HCT116 (cell line): ENCODE results near the gene MAIP1. TPM values are rescaled to one million over a fixed set of nuclear protein-coding genes. Genes with fewer than 3 reads are reported as not detected.

Source experiments
- ATAC-seq: fragments of 200-7000 bp; cut with Tn5 transposase; 2 replicates; pipeline ENCODE4 v1.9.1; 2020; ENCODE audit warnings: mild to moderate bottlenecking, moderate library complexity
- BruUV-seq: library from RNA; stranded (reverse); fragments of 400-500 nt; replicated peaks from 2 replicates; lab custom pipeline; 2021; lab: Mats Ljungman, UMichigan
- CTCF ChIA-PET: fragments of 300-600 bp; sonication (Branson Sonifier 250); formaldehyde crosslinking; loops from one replicate; lab custom pipeline; 2021; ENCODE audit warnings: antibody characterized with exemption; lab: Charles Lee
- POLR2A ChIA-PET: fragments of 300-600, 350-600 bp; sonication (Branson Sonifier 250); formaldehyde crosslinking; loops from one replicate; lab custom pipeline; 2021; ENCODE audit warnings: antibody characterized with exemption; lab: Charles Lee
- RAD21 ChIA-PET, 2 experiments: fragments of 300-600 bp; sonication (Branson Sonifier 250); formaldehyde crosslinking; loops; one replicate each; lab custom pipeline; 2023; ENCODE audit warnings: low total read pairs in 2 of 2; ENCODE audit not compliant: uncharacterized antibody in 2 of 2, unreplicated experiment in 2 of 2, low non-redundant PET in 1 of 2; lab: Charles Lee
- DNase-seq: peaks from one replicate; pipeline ENCODE4 v3.0.0-alpha.2; 2010; ENCODE audit warnings: low read depth, low spot score
- H2AFZ ChIP-seq: fragments of 200-600 bp; shearing (Covaris generic), sonication (generic); 2 replicates; pipeline ENCODE4 v1.6.1; 2017; ENCODE audit warnings: low read depth, mixed run types, mixed read lengths, antibody characterized with exemption, low read length; ENCODE audit not compliant: poor library complexity, severe bottlenecking
- H3K27ac ChIP-seq: 2 replicates; pipeline ENCODE4 v1.5.1; 2012; ENCODE audit warnings: low read depth, low read length
- H3K27me3 ChIP-seq: fragments of 200-600 bp; sonication (generic); 2 replicates; pipeline ENCODE4 v1.6.1; 2016; ENCODE audit warnings: mixed run types, low read length, mixed read lengths; ENCODE audit not compliant: insufficient read depth
- H3K36me3 ChIP-seq, 2 experiments: fragments of 200-500 bp in 1 of 2; fragments of 200-600 bp in 1 of 2; sonication (Bioruptor generic) in 1 of 2; sonication (generic) in 1 of 2; 2 replicates each; pipeline versions ENCODE4 v1.5.1 to v1.6.1; 2014 to 2016; ENCODE audit warnings: low read length in 2 of 2, inconsistent platforms in 1 of 2, mixed read lengths in 1 of 2, mixed run types in 1 of 2; ENCODE audit not compliant: insufficient read depth in 2 of 2, control insufficient read depth in 1 of 2
- H3K4me1 ChIP-seq, 2 experiments: fragments of 200-600 bp in 1 of 2; sonication (generic) in 1 of 2; 2 replicates each; pipeline versions ENCODE4 v1.5.1 to v1.6.1; 2012 to 2017; ENCODE audit warnings: low read length in 2 of 2, inconsistent platforms in 1 of 2, mild to moderate bottlenecking in 1 of 2, mixed read lengths in 1 of 2, mixed run types in 1 of 2, moderate library complexity in 1 of 2; ENCODE audit not compliant: insufficient read depth in 2 of 2, control insufficient read depth in 1 of 2
- H3K4me2 ChIP-seq: fragments of 200-600 bp; sonication (generic); 2 replicates; pipeline ENCODE4 v1.6.1; 2017; ENCODE audit warnings: mixed run types, low read length, mixed read lengths
- H3K4me3 ChIP-seq, 2 experiments: fragments of 200-600 bp in 1 of 2; sonication (generic) in 1 of 2; replicated peaks in 1 of 2; 2 replicates each; pipeline ENCODE4 v1.5.1; 2011 to 2016; ENCODE audit warnings: low read length in 2 of 2, control low read depth in 1 of 2, low read depth in 1 of 2, mild to moderate bottlenecking in 1 of 2, mixed read lengths in 1 of 2, mixed run types in 1 of 2
- H3K79me2 ChIP-seq: fragments of 200-600 bp; sonication (generic); 2 replicates; pipeline ENCODE4 v1.6.1; 2017; ENCODE audit warnings: mild to moderate bottlenecking, mixed run types, low read length, moderate library complexity, mixed read lengths; ENCODE audit not compliant: insufficient read depth
- H3K9ac ChIP-seq: fragments of 200-600 bp; sonication (generic); 2 replicates; pipeline ENCODE4 v1.6.1; 2016; ENCODE audit warnings: low read length, mixed read lengths
- H3K9me2 ChIP-seq: fragments of 200-600 bp; sonication (generic), shearing (Covaris generic); 2 replicates; pipeline ENCODE4 v1.6.1; 2017; ENCODE audit warnings: mixed run types, mild to moderate bottlenecking, moderate library complexity; ENCODE audit not compliant: insufficient read depth
- H3K9me3 ChIP-seq, 2 experiments: fragments of 200-500 bp in 1 of 2; fragments of 200-600 bp in 1 of 2; sonication (Bioruptor generic) in 1 of 2; sonication (generic) in 1 of 2; 2 replicates each; pipeline ENCODE4 v1.6.1; 2014 to 2017; ENCODE audit warnings: low read length in 2 of 2, mixed read lengths in 2 of 2, inconsistent platforms in 1 of 2, low read depth in 1 of 2, mild to moderate bottlenecking in 1 of 2, mixed run types in 1 of 2, moderate library complexity in 1 of 2; ENCODE audit not compliant: control insufficient read depth in 1 of 2, insufficient read depth in 1 of 2
- H4K20me1 ChIP-seq: fragments of 200-600 bp; sonication (generic), shearing (Covaris generic); 2 replicates; pipeline ENCODE4 v1.6.1; 2017; ENCODE audit warnings: mixed run types, mild to moderate bottlenecking, moderate library complexity; ENCODE audit not compliant: insufficient read depth
- REST ChIP-seq: IDR thresholded peaks from 2 replicates; pipeline ENCODE4 v1.6.1; 2012; ENCODE audit warnings: low read depth
- ZFX ChIP-seq: fragments of 450-650 bp; IDR thresholded peaks from 2 replicates; pipeline ENCODE4 v1.6.1; 2017
- intact Hi-C: fragments of 100-400 bp; cut with micrococcal nuclease; formaldehyde crosslinking; loops from 2 replicates; pipeline ENCODE4 v1.10.0; 2022
- total RNA-seq: library from RNA; stranded (reverse); gene quantifications from one replicate; pipeline ENCODE4 v1.2.1, GENCODE V29; 2021; ENCODE audit not compliant: unreplicated experiment

Gene MAIP1
- total RNA-seq, 1 experiment from 2014 or later = 32.5 TPM

DNA sequence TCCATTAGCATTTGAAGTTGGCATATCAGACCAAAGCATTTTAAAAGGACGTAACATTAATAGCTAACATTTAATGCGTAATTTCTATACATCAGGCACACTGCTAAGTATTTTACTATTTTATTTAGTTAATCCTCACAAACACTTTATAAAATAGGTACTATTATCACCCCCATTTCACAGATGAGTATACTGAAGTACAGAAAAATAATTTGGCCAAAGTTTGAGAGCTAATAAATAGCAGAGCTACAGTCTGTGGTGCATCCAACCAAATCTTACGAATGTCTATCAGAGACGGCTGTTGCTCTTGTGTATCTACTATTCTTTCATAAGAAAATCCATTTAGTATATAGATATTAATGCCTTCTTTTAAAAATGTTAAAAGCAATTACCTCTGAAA is 12.0 kb upstream of the MAIP1 start:
- Histone ChIP-seq H3K27ac (no peak overlapping the region), H3K4me1 (no peaks in the 10 kb centered on the region), H3K79me2 (peaks cover 36% of the 10 kb centered on the region), H4K20me1 (no peaks in the 10 kb centered on the region), H2AFZ (no peak overlapping the region), H3K4me2 (no peak overlapping the region), H3K9me2 (no peaks in the 10 kb centered on the region), H3K9ac (no peak overlapping the region), H3K9me3 (no peaks in the 10 kb centered on the region), H3K36me3 (peaks cover 25 to 38% of the 10 kb centered on the region in 2 experiments; a peak in 3 of 4 replicates), H3K4me3 (no peak overlapping the region), H3K27me3 (no peaks in the 10 kb centered on the region)
- POLR2A ChIA-PET = no interaction called here
- BruUV-seq = no TSS peak
- ATAC-seq = no peak
- DNase-seq = no peak
- no peak for TF ChIP-seq ZFX
- CTCF ChIA-PET = interaction anchor here (1.1 kb wide), 1 partner anchor 239 kb away, joined by 3 read pairs; no protein-coding TSS in a partner anchor
- RAD21 ChIA-PET = no interaction called here
- intact Hi-C loops = loop anchor here (5.0 to 10.0 kb wide), 2 partner anchors 86 to 1629 kb away; no protein-coding TSS in a partner anchor

GRCh38 chr2:199946196-199946595 is 9.2 kb upstream of the MAIP1 start:
- H4K20me1 ChIP-seq = no peaks in the 10 kb centered on the region
- TF ChIP-seq REST = no peak
- no peak overlapping the region for H3K4me2 ChIP-seq
- no peak overlapping the region for H3K9ac ChIP-seq
- no peaks in the 10 kb centered on the region for H3K4me1 ChIP-seq
- intact Hi-C loops = loop anchor here (10.0 kb wide), 1 partner anchor 1631 kb away; no protein-coding TSS in a partner anchor
- BruUV-seq = no TSS peak
- H3K27ac ChIP-seq = no peak overlapping the region
- H3K79me2 ChIP-seq = peaks cover 51% of the 10 kb centered on the region
- ChIA-PET POLR2A (no interaction called here), RAD21 (no interaction called here), CTCF (interaction anchor here (1.3 kb wide), 1 partner anchor 242 kb away, joined by 3 read pairs; no protein-coding TSS in a partner anchor)
- no peak for DNase-seq
- no peak overlapping the region for H3K4me3 ChIP-seq
- H3K9me2 ChIP-seq = no peaks in the 10 kb centered on the region
- ATAC-seq = no peak
- no peaks in the 10 kb centered on the region for H3K9me3 ChIP-seq
- no peaks in the 10 kb centered on the region for H3K27me3 ChIP-seq
- H3K36me3 ChIP-seq = peaks cover 20 to 32% of the 10 kb centered on the region in 2 experiments; a peak in 3 of 4 replicates
- H2AFZ ChIP-seq = no peak overlapping the region
